Activated CD4-positive, alpha-beta T cell treated with anti-CD3 and anti-CD28 coated beads, Interleukin-2, amount 10 ng/mL, durations not matched to agents 7 days and 5 days (primary cell): Measurements from ENCODE around the gene PMM1. TPM values are rescaled to one million over a fixed set of nuclear protein-coding genes. Genes with fewer than 3 reads are reported as not detected.
"Not testable (repeated sequence)": the region's sequence is repeated elsewhere in the genome, so short reads cannot be mapped to it uniquely, and the experiment has no call there.

ENCODE experiments used
- CTCF ChIA-PET: fragments of 350-600 bp; sonication (Branson Sonifier 250); formaldehyde crosslinking; loops from one replicate; lab custom pipeline; 2021; ENCODE audit warnings: antibody characterized with exemption; lab: Charles Lee
- POLR2A ChIA-PET: fragments of 350-600 bp; sonication (Branson Sonifier 250); formaldehyde crosslinking; loops from one replicate; lab custom pipeline; 2021; ENCODE audit warnings: antibody characterized with exemption; lab: Charles Lee
- DNase-seq: peaks from one replicate; pipeline ENCODE4 v3.0.0-alpha.2; 2020
- H3K27ac Mint-ChIP-seq: one replicate; pipeline ENCODE4 v1.8.0; 2021; ENCODE audit warnings: mild to moderate bottlenecking, moderate library complexity, mixed read lengths
- H3K27me3 Mint-ChIP-seq: one replicate; pipeline ENCODE4 v1.8.0; 2021; ENCODE audit warnings: mixed read lengths
- H3K36me3 Mint-ChIP-seq: one replicate; pipeline ENCODE4 v1.8.0; 2021; ENCODE audit warnings: low read depth, mixed read lengths
- H3K4me1 Mint-ChIP-seq: one replicate; pipeline ENCODE4 v1.8.0; 2021; ENCODE audit warnings: mixed read lengths
- H3K4me3 Mint-ChIP-seq: one replicate; pipeline ENCODE4 v1.8.0; 2021; ENCODE audit warnings: mild to moderate bottlenecking, moderate library complexity, mixed read lengths
- H3K9me3 Mint-ChIP-seq: one replicate; pipeline ENCODE4 v1.8.0; 2021; ENCODE audit warnings: mixed read lengths
- total RNA-seq, 2 experiments: library from RNA; stranded (reverse); gene quantifications; one replicate each; pipeline ENCODE4 v1.2.3, GENCODE V29; 2021

Gene PMM1
- 10 to 100 TPM; 33.7 to 39.7 TPM for total RNA-seq

DNA sequence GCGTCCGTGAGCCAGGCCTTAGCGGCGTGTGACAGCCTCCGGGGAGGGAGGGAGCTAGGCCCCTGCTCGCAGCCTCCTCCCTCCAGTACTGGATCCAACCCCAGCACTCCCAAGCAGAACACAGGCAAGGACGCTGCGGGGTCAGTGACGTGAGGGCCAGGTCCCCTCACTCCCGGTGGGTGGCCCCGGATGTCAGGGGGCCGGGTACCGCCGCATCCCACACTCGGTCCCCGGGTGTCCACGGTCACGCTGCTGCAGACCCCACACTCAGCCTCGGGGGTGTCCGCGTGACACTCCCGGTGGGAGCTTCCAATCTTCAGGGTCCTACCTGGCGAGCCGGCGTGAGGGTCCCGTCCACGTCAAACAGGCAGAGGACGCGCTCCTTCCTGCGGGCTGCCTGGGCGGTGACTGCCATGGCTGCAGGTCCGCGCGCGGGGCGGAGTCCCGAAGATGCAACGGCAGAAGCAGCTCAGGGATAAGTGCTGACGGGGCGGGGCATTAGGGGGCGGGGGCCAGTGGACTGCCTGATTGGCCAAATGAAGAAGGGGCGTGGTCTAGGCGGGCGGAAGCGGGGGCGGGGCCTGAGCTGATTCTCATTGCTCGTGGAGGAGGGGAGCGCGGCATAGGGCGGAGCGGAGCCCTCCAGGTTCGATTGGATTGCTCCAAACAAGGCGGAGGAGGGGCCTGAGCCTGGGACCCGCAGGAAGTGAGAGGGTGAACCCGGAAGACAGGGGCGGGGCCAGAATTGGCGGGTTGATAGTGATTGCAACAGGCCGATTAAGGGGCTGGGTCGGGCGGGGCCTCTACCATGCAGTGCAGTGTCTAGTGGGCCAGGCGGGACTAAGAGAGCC is at the start of gene PMM1:
TSS of gene PMM1 (minus strand) at position 450 of the 851 bp plus-strand sequence. CDS start at position 415, 35 bp downstream.
- ChIA-PET CTCF (interaction anchor here (0.6 to 2.1 kb wide), 10 partner anchors 9 to 186 kb away, joined by 3 to 10 read pairs (median 4); no protein-coding TSS in a partner anchor), POLR2A (interaction anchor here (0.9 to 1.9 kb wide), 2 partner anchors 15 to 31 kb away, joined by 4 to 8 read pairs; partner anchors contain the start of genes DESI1 and XRCC6)
- peak within 1 kb of the TSS; percentile 92 for H3K27ac Mint-ChIP-seq
- H3K4me1 Mint-ChIP-seq, result peaks cover 30% of the 10 kb centered on the region
- H3K4me3 Mint-ChIP-seq, result peak within 1 kb of the TSS; percentile 89
- H3K27me3 Mint-ChIP-seq, result no peaks in the 10 kb centered on the region
- H3K36me3 Mint-ChIP-seq, result peaks cover 7% of the 10 kb centered on the region
- no peaks in the 10 kb centered on the region for H3K9me3 Mint-ChIP-seq
- DNase-seq, result peak; percentile 100

DNA sequence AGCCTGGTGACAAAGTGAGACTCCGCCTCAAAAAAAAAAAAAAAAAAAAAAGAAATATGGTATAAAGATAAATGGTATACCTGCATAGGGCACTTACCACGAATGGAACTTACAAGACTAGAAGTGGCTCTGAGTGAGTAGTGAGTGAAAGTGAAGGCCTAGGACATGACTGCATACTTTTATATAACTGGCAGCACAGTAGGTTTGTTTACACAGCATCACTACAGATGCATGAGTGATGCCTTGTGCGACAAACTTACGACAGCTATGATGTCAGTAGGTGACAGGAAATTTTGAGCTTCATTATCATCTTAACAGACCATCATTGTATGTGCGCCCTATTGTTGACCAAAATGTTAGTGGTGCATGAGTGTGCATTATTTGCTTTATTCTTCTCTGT is 49.1 kb upstream of the PMM1 start:
- CTCF ChIA-PET, result interaction anchor here (0.7 kb wide), 1 partner anchor 12 kb away, joined by 6 read pairs; no protein-coding TSS in a partner anchor
- POLR2A ChIA-PET, result no interaction called here
- H3K27ac Mint-ChIP-seq, result no peak overlapping the region

DNA sequence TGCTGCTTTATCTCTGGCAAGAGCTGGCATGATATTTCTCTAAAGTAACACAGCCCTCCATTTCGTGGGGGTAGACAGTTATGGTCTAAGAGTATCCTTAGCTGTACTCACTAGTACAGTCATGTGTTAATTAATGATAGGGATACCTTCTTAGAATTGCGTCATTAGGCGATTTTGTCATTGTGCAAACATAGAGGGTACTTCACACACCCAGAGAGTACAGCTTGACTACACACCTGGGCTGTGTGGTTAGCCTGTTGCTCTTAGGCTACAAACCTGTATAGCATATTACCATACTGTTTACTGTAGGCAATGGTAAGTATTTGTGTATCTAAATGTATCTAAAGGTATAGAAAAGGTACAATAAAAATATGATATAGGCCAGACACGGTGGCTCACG is 48.5 kb upstream of the PMM1 start:
- CTCF ChIA-PET, result interaction anchor here (2.2 kb wide), 1 partner anchor 29 kb away, joined by 8 read pairs; no protein-coding TSS in a partner anchor
- peaks cover 50% of the 10 kb centered on the region for H3K36me3 Mint-ChIP-seq
- H3K9me3 Mint-ChIP-seq, result no peaks in the 10 kb centered on the region
- H3K27ac Mint-ChIP-seq, result no peak overlapping the region
- H3K4me1 Mint-ChIP-seq, result no peaks in the 10 kb centered on the region
- no peak overlapping the region for H3K4me3 Mint-ChIP-seq
- POLR2A ChIA-PET, result no interaction called here
- no peak for DNase-seq
- no peaks in the 10 kb centered on the region for H3K27me3 Mint-ChIP-seq

More for the DNA sequence above, 49.1 kb upstream of the PMM1 start:
- no peak overlapping the region for H3K4me3 Mint-ChIP-seq
- H3K27me3 Mint-ChIP-seq, result no peaks in the 10 kb centered on the region
- DNase-seq, result no peak
- no peaks in the 10 kb centered on the region for H3K4me1 Mint-ChIP-seq
- no peaks in the 10 kb centered on the region for H3K9me3 Mint-ChIP-seq
- peaks cover 50% of the 10 kb centered on the region for H3K36me3 Mint-ChIP-seq

DNA sequence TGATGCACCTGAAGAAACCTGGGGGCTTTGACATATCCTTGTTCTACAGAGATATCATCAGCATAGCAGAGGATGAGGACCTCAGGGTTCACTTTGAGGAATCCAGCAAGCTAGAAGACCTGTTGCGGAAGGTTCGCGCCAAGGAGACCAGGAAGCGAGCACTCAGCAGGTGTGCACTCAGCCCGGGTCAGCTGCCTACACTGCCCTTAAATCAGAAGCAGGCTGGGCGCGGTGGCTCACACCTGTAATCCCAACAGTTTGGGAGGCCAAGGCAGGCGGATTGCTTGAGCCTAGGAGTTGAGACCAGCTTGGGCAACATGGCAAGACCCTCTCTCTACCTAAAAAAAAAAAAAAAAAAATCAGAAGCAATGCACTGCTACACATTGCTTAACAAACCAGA is 48.0 kb upstream of the PMM1 start:
- H3K9me3 Mint-ChIP-seq, H3K27ac Mint-ChIP-seq, H3K27me3 Mint-ChIP-seq, POLR2A ChIA-PET, H3K4me1 Mint-ChIP-seq, DNase-seq, H3K4me3 Mint-ChIP-seq: not testable (repeated sequence)
- CTCF ChIA-PET, result interaction anchor here (0.7 to 2.2 kb wide), 2 partner anchors 29 to 56 kb away, joined by 4 to 8 read pairs; no protein-coding TSS in a partner anchor
- peaks cover 46% of the 10 kb centered on the region for H3K36me3 Mint-ChIP-seq

DNA sequence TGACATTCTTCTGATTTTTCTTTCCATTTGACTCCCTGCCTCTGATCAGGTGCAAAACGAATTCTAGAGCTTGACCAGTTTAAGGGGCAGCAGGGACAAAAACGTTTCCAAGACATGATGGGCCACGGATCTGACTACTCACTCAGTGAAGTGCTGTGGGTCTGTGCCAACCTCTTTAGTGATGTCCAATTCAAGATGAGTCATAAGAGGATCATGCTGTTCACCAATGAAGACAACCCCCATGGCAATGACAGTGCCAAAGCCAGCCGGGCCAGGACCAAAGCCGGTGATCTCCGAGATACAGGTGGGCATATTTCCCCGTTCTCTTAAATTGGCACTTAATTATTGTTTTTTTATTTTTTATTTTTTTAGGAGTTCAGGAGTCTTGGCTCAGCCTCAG is 46.8 kb upstream of the PMM1 start:
- no peak overlapping the region for H3K4me3 Mint-ChIP-seq
- no peaks in the 10 kb centered on the region for H3K27me3 Mint-ChIP-seq
- peaks cover 42% of the 10 kb centered on the region for H3K36me3 Mint-ChIP-seq
- CTCF ChIA-PET, result interaction anchor here (0.6 to 2.2 kb wide), 3 partner anchors 9 to 1744 kb away, joined by 3 to 8 read pairs (median 3); no protein-coding TSS in a partner anchor
- no peak overlapping the region for H3K27ac Mint-ChIP-seq
- no peaks in the 10 kb centered on the region for H3K4me1 Mint-ChIP-seq
- POLR2A ChIA-PET, result no interaction called here
- DNase-seq, result no peak
- no peaks in the 10 kb centered on the region for H3K9me3 Mint-ChIP-seq

DNA sequence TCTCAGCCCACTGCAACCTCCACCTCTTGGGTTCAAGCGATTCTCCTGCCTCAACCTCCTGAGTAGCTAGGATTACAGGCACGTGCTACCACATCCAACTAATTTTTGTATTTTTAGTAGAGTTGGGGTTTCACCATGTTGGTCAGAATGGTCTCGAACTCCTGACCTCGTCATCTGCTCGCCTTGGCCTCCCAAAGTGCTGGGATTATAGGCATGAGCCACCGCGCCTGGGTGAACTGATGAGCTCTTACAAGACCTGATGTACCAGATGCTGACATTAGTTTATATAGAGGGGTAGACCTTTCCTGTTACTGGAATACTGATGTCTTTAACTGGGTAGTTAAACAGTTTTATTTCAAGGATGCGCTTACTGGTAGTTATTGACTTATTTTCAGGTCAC is 45.0 kb upstream of the PMM1 start:
- CTCF ChIA-PET, result interaction anchor here (0.7 to 1.5 kb wide), 4 partner anchors 11 to 1113 kb away, joined by 3 to 8 read pairs (median 4); no protein-coding TSS in a partner anchor

DNA sequence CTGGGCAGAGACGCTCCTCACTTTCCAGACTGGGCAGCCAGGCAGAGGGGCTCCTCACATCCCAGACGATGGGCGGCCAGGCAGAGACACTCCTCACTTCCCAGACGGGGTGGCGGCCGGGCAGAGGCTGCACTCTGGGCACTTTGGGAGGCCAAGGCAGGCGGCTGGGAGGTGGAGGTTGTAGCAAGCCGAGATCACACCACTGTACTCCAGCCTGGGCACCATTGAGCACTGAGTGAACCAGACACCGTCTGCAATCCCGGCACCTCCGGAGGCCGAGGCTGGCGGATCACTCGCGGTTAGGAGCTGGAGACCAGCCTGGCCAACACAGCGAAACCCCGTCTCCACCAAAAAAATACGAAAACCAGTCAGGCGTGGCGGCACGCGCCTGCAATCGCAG is 42.0 kb upstream of the PMM1 start:
- H3K36me3 Mint-ChIP-seq, result peaks cover 57% of the 10 kb centered on the region
- H3K4me1 Mint-ChIP-seq, H3K4me3 Mint-ChIP-seq, H3K27me3 Mint-ChIP-seq, H3K27ac Mint-ChIP-seq, DNase-seq, CTCF ChIA-PET, POLR2A ChIA-PET, H3K9me3 Mint-ChIP-seq: not testable (repeated sequence)

More for the DNA sequence above, 45.0 kb upstream of the PMM1 start:
- H3K27me3 Mint-ChIP-seq, H3K4me3 Mint-ChIP-seq, DNase-seq, H3K4me1 Mint-ChIP-seq, POLR2A ChIA-PET, H3K27ac Mint-ChIP-seq, H3K9me3 Mint-ChIP-seq: not testable (repeated sequence)
- H3K36me3 Mint-ChIP-seq, result peaks cover 43% of the 10 kb centered on the region

DNA sequence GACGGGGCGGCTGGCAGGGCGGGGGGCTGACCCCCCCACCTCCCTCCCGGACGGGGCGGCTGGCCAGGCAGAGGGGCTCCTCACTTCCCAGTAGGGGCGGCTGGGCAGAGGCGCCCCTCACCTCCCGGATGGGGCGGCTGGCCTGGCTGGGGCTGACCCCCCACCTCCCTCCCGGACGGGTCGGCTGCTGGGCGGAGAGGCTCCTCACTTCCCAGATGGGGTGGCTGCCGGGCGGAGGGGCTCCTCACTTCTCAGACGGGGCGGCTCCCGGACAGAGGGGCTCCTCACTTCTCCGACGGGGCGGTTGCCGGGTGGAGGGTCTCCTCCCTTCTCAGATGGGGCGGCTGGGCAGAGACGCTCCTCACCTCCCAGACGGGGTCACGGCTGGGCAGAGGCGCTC is 41.5 kb upstream of the PMM1 start:
- H3K9me3 Mint-ChIP-seq, DNase-seq, CTCF ChIA-PET, H3K27me3 Mint-ChIP-seq, H3K4me3 Mint-ChIP-seq, H3K4me1 Mint-ChIP-seq, POLR2A ChIA-PET, H3K27ac Mint-ChIP-seq: not testable (repeated sequence)
- peaks cover 53% of the 10 kb centered on the region for H3K36me3 Mint-ChIP-seq

DNA sequence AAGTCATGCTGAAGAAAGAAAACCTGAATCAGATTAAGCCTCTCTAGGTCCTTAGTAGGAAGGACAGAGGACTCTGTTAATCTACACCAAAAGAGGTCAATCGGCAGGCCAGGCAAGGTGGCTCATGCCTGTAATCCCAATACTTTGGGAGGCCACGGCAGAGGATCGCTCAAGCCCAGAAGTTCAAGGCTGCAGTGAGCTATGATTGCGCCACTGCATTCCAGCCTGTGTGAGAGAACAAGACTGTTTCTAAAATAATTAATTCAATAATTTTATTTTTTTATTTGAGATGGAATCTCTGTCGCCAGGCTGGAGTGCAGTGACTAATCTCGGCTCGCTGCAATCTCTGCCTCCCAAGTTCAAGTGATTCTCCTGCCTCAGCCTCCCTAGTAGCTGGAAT is 35.9 kb upstream of the PMM1 start:
- ChIA-PET CTCF (interaction anchor here (0.5 to 1.4 kb wide), 5 partner anchors 21 to 789 kb away, joined by 3 to 8 read pairs (median 3); no protein-coding TSS in a partner anchor), POLR2A (no interaction called here)
- no peak for DNase-seq
- Mint-ChIP-seq H3K36me3 (peaks cover 51% of the 10 kb centered on the region), H3K4me1 (peaks cover 16% of the 10 kb centered on the region), H3K4me3 (no peak overlapping the region), H3K27ac (no peak overlapping the region), H3K9me3 (no peaks in the 10 kb centered on the region), H3K27me3 (no peaks in the 10 kb centered on the region)

DNA sequence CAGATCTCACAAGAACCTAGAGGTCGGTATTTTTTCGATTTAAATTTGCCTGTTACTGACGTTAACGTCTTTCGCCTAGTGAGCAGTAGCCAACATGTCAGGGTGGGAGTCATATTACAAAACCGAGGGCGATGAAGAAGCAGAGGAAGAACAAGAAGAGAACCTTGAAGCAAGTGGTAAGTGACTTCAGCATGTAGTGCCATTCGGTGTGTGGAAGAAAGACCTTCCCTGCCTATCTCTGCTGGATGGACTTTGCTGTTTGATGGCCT is 32.2 kb upstream of the PMM1 start:
- Mint-ChIP-seq H3K4me1 (peaks cover 38% of the 10 kb centered on the region), H3K9me3 (no peaks in the 10 kb centered on the region), H3K36me3 (peaks cover 23% of the 10 kb centered on the region), H3K4me3 (peak overlapping the region; percentile 97), H3K27me3 (no peaks in the 10 kb centered on the region), H3K27ac (peak overlapping the region; percentile 98)
- no peak for DNase-seq
- CTCF ChIA-PET, result interaction anchor here (0.6 kb wide), 1 partner anchor 82 kb away, joined by 3 read pairs; no protein-coding TSS in a partner anchor
- POLR2A ChIA-PET, result interaction anchor here (0.6 to 1.2 kb wide), 2 partner anchors 43 to 46 kb away, joined by 3 read pairs; no protein-coding TSS in a partner anchor

DNA sequence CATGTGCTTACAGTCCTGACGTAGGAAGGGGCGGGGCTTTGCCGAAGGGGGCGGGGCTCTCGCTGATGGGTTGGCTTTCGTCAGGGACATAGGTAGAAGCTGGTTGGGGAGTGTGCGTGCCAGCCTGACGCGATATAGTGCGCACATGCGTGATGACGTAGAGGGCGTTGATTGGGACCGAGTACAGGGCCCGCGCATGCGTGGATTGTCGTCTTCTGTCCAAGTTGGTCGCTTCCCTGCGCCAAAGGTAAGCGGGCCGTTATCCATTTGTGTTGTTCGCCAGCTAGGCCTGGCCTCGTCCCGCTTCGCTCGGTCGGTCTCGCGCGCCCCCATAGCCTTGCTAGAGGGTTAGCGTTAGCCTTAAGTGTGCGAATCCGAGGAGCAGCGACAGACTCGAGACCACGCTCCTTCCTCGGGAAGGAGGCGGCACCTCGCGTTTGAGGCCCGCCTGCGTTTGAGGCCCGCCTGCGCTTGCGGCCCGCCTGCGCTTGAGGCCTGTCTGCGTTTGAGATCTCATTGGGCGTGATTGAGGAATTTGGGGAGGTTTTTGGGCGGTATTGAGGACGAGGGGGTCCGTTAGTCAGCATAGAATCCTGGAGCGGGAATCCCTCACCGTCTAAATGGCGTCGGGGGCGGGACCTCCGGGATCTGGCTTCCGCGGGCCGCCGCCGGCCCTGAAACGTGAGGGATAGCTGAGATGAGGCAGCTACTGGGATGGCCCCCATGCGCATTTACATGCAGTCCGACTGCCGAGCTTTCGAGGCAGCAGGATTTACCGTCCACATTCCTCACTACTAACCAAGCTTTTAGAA is 31.7 kb upstream of the PMM1 start, which contains the start of gene XRCC6:
TSS of gene XRCC6 (plus strand) at position 197 of the 812 bp plus-strand sequence. CDS start 710 bp downstream, outside the sequence.
- DNase-seq, result peak; percentile 100
- H3K27me3 Mint-ChIP-seq, result no peaks in the 10 kb centered on the region
- H3K36me3 Mint-ChIP-seq, result peaks cover 25% of the 10 kb centered on the region
- H3K27ac Mint-ChIP-seq, result peak within 1 kb of the TSS; percentile 98
- ChIA-PET POLR2A (interaction anchor here (0.6 to 2.7 kb wide), 8 partner anchors 18 to 669 kb away, joined by 3 to 8 read pairs (median 3); partner anchors contain the start of genes PMM1, RANGAP1 and TEF), CTCF (interaction anchor here (0.6 to 0.8 kb wide), 3 partner anchors 46 to 83 kb away, joined by 3 read pairs; no protein-coding TSS in a partner anchor)
- H3K9me3 Mint-ChIP-seq, result no peaks in the 10 kb centered on the region
- peak within 1 kb of the TSS; percentile 97 for H3K4me3 Mint-ChIP-seq
- H3K4me1 Mint-ChIP-seq, result peaks cover 41% of the 10 kb centered on the region

DNA sequence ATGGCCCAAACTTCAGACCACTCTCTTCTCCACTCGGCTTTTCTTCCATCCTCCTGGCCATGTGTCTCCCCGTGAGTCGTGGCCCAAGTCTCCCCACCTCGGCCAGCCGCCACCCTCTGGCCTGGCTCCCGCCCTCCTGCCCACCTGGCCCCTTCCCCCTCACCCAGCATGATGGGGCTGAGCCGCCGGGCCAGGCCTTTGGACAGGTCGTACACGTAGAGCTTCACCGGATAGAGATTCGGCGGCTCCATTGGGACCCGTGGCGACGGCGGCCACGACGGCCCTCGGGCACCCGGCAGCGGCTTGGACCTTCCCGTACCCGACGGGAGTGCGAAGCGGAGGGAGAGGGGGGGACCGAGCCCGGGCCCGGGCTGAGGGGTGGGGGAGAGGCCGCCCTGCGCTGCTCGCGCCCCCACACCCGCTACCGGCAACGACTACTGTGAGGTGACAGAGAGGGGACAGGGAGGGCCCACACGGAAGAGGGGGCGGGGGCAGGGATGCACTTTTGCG is 31.0 kb upstream of the PMM1 start, which contains the start of gene DESI1:
TSS of gene DESI1 (minus strand) at position 455 of the 510 bp plus-strand sequence. CDS start at position 251, 204 bp downstream.
- Mint-ChIP-seq H3K27ac (peak within 1 kb of the TSS; percentile 98), H3K9me3 (no peaks in the 10 kb centered on the region), H3K4me3 (peak within 1 kb of the TSS; percentile 97), H3K36me3 (peaks cover 25% of the 10 kb centered on the region), H3K4me1 (peaks cover 41% of the 10 kb centered on the region), H3K27me3 (no peaks in the 10 kb centered on the region)
- CTCF ChIA-PET, result interaction anchor here (0.7 to 1.2 kb wide), 2 partner anchors 46 to 63 kb away, joined by 3 to 4 read pairs; no protein-coding TSS in a partner anchor
- no peak for DNase-seq
- POLR2A ChIA-PET, result interaction anchor here (0.6 to 2.7 kb wide), 6 partner anchors 17 to 334 kb away, joined by 3 to 8 read pairs (median 4); partner anchors contain the start of genes PMM1, RANGAP1 and TEF
